Measurements from ENCODE around the gene MST1. TPM values are rescaled to one million over a fixed set of nuclear protein-coding genes. Genes with fewer than 3 reads are reported as not detected.

The MST1 gene
- total and polyA plus RNA-seq, 2 of the 8 experiments (the other 6 are each of a cell fraction or from before 2014, with no cell fraction given): 6.2 to 9.5 TPM

GRCh38 chr3:49657208-49657915, 31.9 kb downstream of the MST1 start:
- no peak overlapping the region for H3K18ac ChIP-seq (ENCODE audit: extremely low read depth, low read length)
- no peaks in the 10 kb centered on the region for H3K27me3 ChIP-seq (replicated peaks in 1 of 4; ENCODE audit: control insufficient read depth in 3 of 4, extremely low read depth in 1 of 4, insufficient read depth in 3 of 4, low read length in 3 of 4)
- FAIRE-seq: no peak
- ChIA-PET CTCF (ENCODE audit: partially characterized antibody) (interaction anchor here (0.6 to 7.9 kb wide), 13 partner anchors 9 to 276 kb away, joined by 3 to 39 read pairs (median 5); no protein-coding TSS in a partner anchor), POLR2A (ENCODE audit: partially characterized antibody) (no interaction called here)
- no peak overlapping the region for H3K56ac ChIP-seq (replicated peaks; ENCODE audit: insufficient read length, low read depth, low read length)
- no peaks in the 10 kb centered on the region; the same call in 1 of the 2 replicates for H3K79me1 ChIP-seq (ENCODE audit: low read depth, low read length)
- DNase-seq (ENCODE audit: low read depth in 1 of 2, low spot score in 2 of 2): no peak
- 89% methylated on average over 29 of the region's 36 CpGs; no CpG with 5 or more reads in 1 of the 2 experiments for WGBS, 2 experiments (ENCODE audit: extremely low coverage in 1 of 2, insufficient coverage in 1 of 2, insufficient read length in 1 of 2, insufficient replicate concordance in 2 of 2, low coverage in 1 of 2, low lambda C conversion rate in 2 of 2, missing lambda C conversion rate in 1 of 2)
- no peak overlapping the region for H2BK20ac ChIP-seq (ENCODE audit: low read length)
- TF ChIP-seq KDM1A (IDR thresholded peaks at IDR 0.05; ENCODE audit: borderline replicate concordance, low read length) (no peak), CHD2 (IDR thresholded peaks at IDR 0.05; ENCODE audit: low read length) (no peak), YY1 (IDR thresholded peaks at IDR 0.05; ENCODE audit: low read depth, low read length) (no peak), SRF (IDR thresholded peaks at IDR 0.05; ENCODE audit: low read depth, low read length) (no peak)
- no peak overlapping the region for H2BK12ac ChIP-seq (ENCODE audit: low read depth, low read length)
- no peak overlapping the region for H3K4me2 ChIP-seq (ENCODE audit: insufficient read depth in 1 of 2, low read depth in 2 of 2, low read length in 2 of 2)
- peak overlapping the region; percentile 31 for H4K8ac ChIP-seq (ENCODE audit: extremely low read depth, insufficient read depth, low read length)
- no peak overlapping the region for H2AK5ac ChIP-seq (ENCODE audit: low read depth, low read length)
- no peak overlapping the region for H3K4me3 ChIP-seq (ENCODE audit: extremely low read depth in 1 of 4, insufficient read depth in 2 of 4, low read depth in 3 of 4, low read length in 4 of 4)
- no peak overlapping the region for H2BK5ac ChIP-seq (ENCODE audit: low read depth, low read length)
- H3K27ac ChIP-seq (ENCODE audit: low read depth, low read length): no peak overlapping the region
- H3K4ac ChIP-seq (replicated peaks; ENCODE audit: insufficient read length, low read depth, low read length): no peak overlapping the region
- no peak overlapping the region for H2BK15ac ChIP-seq (ENCODE audit: low read length)
- H4K20me1 ChIP-seq (replicated peaks in 1 of 2; ENCODE audit: control insufficient read depth in 1 of 2, insufficient read depth in 2 of 2, low read length in 2 of 2): no peaks in the 10 kb centered on the region
- no peak overlapping the region for H2AFZ ChIP-seq (ENCODE audit: low read length)
- H4K5ac ChIP-seq (ENCODE audit: insufficient read length, low read depth, low read length): no peak overlapping the region
- H3K79me2 ChIP-seq (ENCODE audit: control insufficient read depth in 1 of 2, insufficient read depth in 2 of 2, low read length in 2 of 2): no peaks in the 10 kb centered on the region
- H3K23me2 ChIP-seq (ENCODE audit: low read depth, low read length): no peaks in the 10 kb centered on the region
- H2BK120ac ChIP-seq (replicated peaks; ENCODE audit: low read depth, low read length): no peak overlapping the region
- no peak overlapping the region for H4K91ac ChIP-seq (replicated peaks; ENCODE audit: insufficient read length, low read length)
- no peak overlapping the region for H3K14ac ChIP-seq (ENCODE audit: insufficient read length)
- no peak overlapping the region for H3K9ac ChIP-seq (replicated peaks in 1 of 4; ENCODE audit: extremely low read depth in 1 of 4, low read depth in 3 of 4, low read length in 3 of 4)
- H3K36me3 ChIP-seq (ENCODE audit: control insufficient read depth in 2 of 4, insufficient read depth in 4 of 4, low read length in 3 of 4): no peaks in the 10 kb centered on the region
- no peaks in the 10 kb centered on the region for H3K9me3 ChIP-seq (ENCODE audit: insufficient read depth in 2 of 2, low read depth in 1 of 2, low read length in 1 of 2)
- no peaks in the 10 kb centered on the region for H3K4me1 ChIP-seq (replicated peaks in 1 of 4; ENCODE audit: control insufficient read depth in 3 of 4, insufficient read depth in 4 of 4, low read length in 3 of 4)
- H3K23ac ChIP-seq (ENCODE audit: insufficient read length): no peak overlapping the region
